Measurements from ENCODE around the gene SLC25A41.
"Not testable (repeated sequence)": the region's sequence is repeated elsewhere in the genome, so short reads cannot be mapped to it uniquely, and the experiment has no call there.

GRCh38 chr19:6400062-6400944 is 33.3 kb downstream of the SLC25A41 start:
- TF ChIP-seq CTCF (optimal IDR thresholded peaks at IDR 0.05 in 1 of 3, IDR thresholded peaks at IDR 0.05 in 1 of 3, conservative IDR thresholded peaks at IDR 0.05 in 1 of 3; ENCODE audit: extremely low read depth in 1 of 3, insufficient read depth in 2 of 3, low read length in 3 of 3); EZH2 (IDR thresholded peaks at IDR 0.05; ENCODE audit: low read length): not testable (repeated sequence)
